NOMO-1 treated with DMSO at 0.1 percent for 48 hours (cell line): ENCODE measurements around the gene ECE2.
A peak's percentile ranks its signal among the peaks of the same experiment; 100 is the strongest.

Experiments used
- DNase-seq: peaks from one replicate; lab custom pipeline; 2025; ENCODE audit not compliant: unreplicated experiment; lab: John Stamatoyannopoulos, UW

Gene ECE2

GRCh38 chr3:184240384-184241140, 35.3 kb upstream of the ECE2 start:
- DNase-seq: peak; percentile 32

- no peak for DNase-seq
Measured at GRCh38 chr3:184241141-184241446, 34.7 kb upstream of the ECE2 start.

- DNase-seq: no peak
Measured at GRCh38 chr3:184241447-184242296, 34.1 kb upstream of the ECE2 start.

- DNase-seq: no peak
Measured at GRCh38 chr3:184242297-184242685, 33.5 kb upstream of the ECE2 start.

- peak; percentile 72 for DNase-seq
Measured at GRCh38 chr3:184248454-184249411, 27.1 kb upstream of the ECE2 start, which contains the start of gene ALG3. Gene ALG3, minus strand, starts transcription at chr3:184248962. Its CDS starts 22 bp downstream, at chr3:184248940.

GRCh38 chr3:184249412-184250166, 26.2 kb upstream of the ECE2 start, which contains the start of gene EEF1AKMT4:
Gene EEF1AKMT4, plus strand, starts transcription at chr3:184249672. Its CDS starts 23 bp downstream, at chr3:184249695.
- peak; percentile 100 for DNase-seq

GRCh38 chr3:184250167-184250828, 25.5 kb upstream of the ECE2 start:
- peak; percentile 97 for DNase-seq

GRCh38 chr3:184255291-184256039, 20.4 kb upstream of the ECE2 start:
- no peak for DNase-seq

- DNase-seq: no peak
Measured at GRCh38 chr3:184257083-184257915, 18.5 kb upstream of the ECE2 start.

GRCh38 chr3:184258926-184259325, 16.9 kb upstream of the ECE2 start:
- DNase-seq: no peak

GRCh38 chr3:184259396-184259877, 16.4 kb upstream of the ECE2 start:
- no peak for DNase-seq

GRCh38 chr3:184259878-184260723, 15.7 kb upstream of the ECE2 start:
- peak; percentile 44 for DNase-seq

- no peak for DNase-seq
Measured at GRCh38 chr3:184260724-184261269, 15.0 kb upstream of the ECE2 start.

GRCh38 chr3:184261270-184261853, 14.5 kb upstream of the ECE2 start, which contains the start of gene CAMK2N2:
Gene CAMK2N2, minus strand, starts transcription at chr3:184261553. Its CDS starts 268 bp downstream, at chr3:184261285.
- DNase-seq: peak; percentile 28

GRCh38 chr3:184261854-184262763, 13.7 kb upstream of the ECE2 start:
- DNase-seq: peak; percentile 27
